ENCODE measurements around the gene IPO8. TPM values are rescaled to one million over a fixed set of nuclear protein-coding genes. Genes with fewer than 3 reads are reported as not detected.

Gene IPO8
- total RNA-seq, 3 donors from 2014 or later, result 62.2 to 72.3 (median 63.7) TPM

- intact Hi-C loops (cut with DNase I, micrococcal nuclease), result loop anchor here in 1 of 2 donors (10.0 kb wide), 1 partner anchor 58 kb away; the partner anchor contains the start of gene CAPRIN2
These were observed 1.3 kb upstream of the IPO8 start for GRCh38 chr12:30696943-30697342.

GRCh38 chr12:30696486-30696885 lies 817 bp upstream of the IPO8 start:
- no peak for TF ChIP-seq CTCF (IDR thresholded peaks at IDR 0.05)
- H3K4me3 ChIP-seq, result no peak overlapping the region
- DNase-seq (peak in 2 of 3 donors; percentile 28 to 55), ATAC-seq (no peak)
- H3K36me3 ChIP-seq (ENCODE audit: low read depth), result no peaks in the 10 kb centered on the region
- H3K9me3 ChIP-seq, result no peaks in the 10 kb centered on the region
- intact Hi-C loops (cut with DNase I, micrococcal nuclease), result loop anchor here in 1 of 2 donors (10.0 kb wide), 1 partner anchor 58 kb away; the partner anchor contains the start of gene CAPRIN2
- no peaks in the 10 kb centered on the region for H3K4me1 ChIP-seq (ENCODE audit: low read depth)

More at GRCh38 chr12:30696943-30697342, 1.3 kb upstream of the IPO8 start:
- ATAC-seq (no peak), DNase-seq (no peak)
- Histone ChIP-seq H3K4me3 (no peak overlapping the region), H3K36me3 (ENCODE audit: low read depth) (no peaks in the 10 kb centered on the region), H3K4me1 (ENCODE audit: low read depth) (no peaks in the 10 kb centered on the region), H3K9me3 (no peaks in the 10 kb centered on the region)
- TF ChIP-seq CTCF (IDR thresholded peaks at IDR 0.05), result no peak

- intact Hi-C loops (cut with DNase I, micrococcal nuclease), result loop anchor here in 1 of 2 donors (10.0 kb wide), 1 partner anchor 59 kb away; the partner anchor contains the start of gene CAPRIN2
- no peaks in the 10 kb centered on the region for H3K4me1 ChIP-seq (ENCODE audit: low read depth)
- H3K4me3 ChIP-seq, result peak overlapping the region; percentile 86
- H3K9me3 ChIP-seq, result no peaks in the 10 kb centered on the region
- ATAC-seq (no peak), DNase-seq (no peak)
- TF ChIP-seq CTCF (IDR thresholded peaks at IDR 0.05), result no peak
- no peaks in the 10 kb centered on the region for H3K36me3 ChIP-seq (ENCODE audit: low read depth)
These were observed 387 bp upstream of the IPO8 start for GRCh38 chr12:30696103-30696408.

GRCh38 chr12:30694412-30695198 lies 1.1 kb downstream of the IPO8 start:
- DNase-seq (peak; percentile 60 to 64 (median 61)), ATAC-seq (peak; percentile 59)
- intact Hi-C loops (cut with DNase I, micrococcal nuclease), result loop anchor here in 1 of 2 donors (10.0 kb wide), 1 partner anchor 60 kb away; the partner anchor contains the start of gene CAPRIN2
- TF ChIP-seq CTCF (IDR thresholded peaks at IDR 0.05), result no peak
- Histone ChIP-seq H3K4me1 (ENCODE audit: low read depth) (no peaks in the 10 kb centered on the region), H3K4me3 (peak overlapping the region; percentile 86), H3K36me3 (ENCODE audit: low read depth) (no peaks in the 10 kb centered on the region), H3K9me3 (no peaks in the 10 kb centered on the region)

GRCh38 chr12:30692470-30692869 lies 3.2 kb downstream of the IPO8 start:
- H3K4me3 ChIP-seq, result no peak overlapping the region
- H3K9me3 ChIP-seq, result no peaks in the 10 kb centered on the region
- H3K36me3 ChIP-seq (ENCODE audit: low read depth), result no peaks in the 10 kb centered on the region
- intact Hi-C loops (cut with DNase I, micrococcal nuclease), result loop anchor here in 1 of 2 donors (10.0 kb wide), 1 partner anchor 62 kb away; the partner anchor contains the start of gene CAPRIN2
- DNase-seq (no peak), ATAC-seq (no peak)
- no peaks in the 10 kb centered on the region for H3K4me1 ChIP-seq (ENCODE audit: low read depth)
- no peak for TF ChIP-seq CTCF (IDR thresholded peaks at IDR 0.05)
